Endothelial cell of umbilical vein (primary cell): ENCODE data around the gene FKRP. TPM values are rescaled to one million over a fixed set of nuclear protein-coding genes. Genes with fewer than 3 reads are reported as not detected.

Experiments
- BruUV-seq: library from RNA; stranded (reverse); fragments of 400-500 nt; replicated peaks from 2 replicates; lab custom pipeline; 2021; lab: Mats Ljungman, UMichigan
- CTCF ChIA-PET: fragments of 300-600, 350-600 bp; sonication (Branson Sonifier 250); formaldehyde crosslinking; loops from one replicate; lab custom pipeline; 2021; ENCODE audit warnings: antibody characterized with exemption, inconsistent platforms; lab: Charles Lee
- POLR2A ChIA-PET: fragments of 300-600, 350-600 bp; sonication (Branson Sonifier 250); formaldehyde crosslinking; loops from one replicate; lab custom pipeline; 2021; ENCODE audit warnings: antibody characterized with exemption, inconsistent platforms; lab: Charles Lee
- DNase-seq: peaks from one replicate; pipeline ENCODE4 v3.0.0-alpha.2; 2011; ENCODE audit warnings: low read depth, low spot score
- FAIRE-seq: peaks from 2 replicates; lab custom pipeline; 2011; peaks lifted over from hg19 to GRCh38; lab: Jason Lieb, UNC
- H2AFZ ChIP-seq: 2 replicates; pipeline ENCODE4 v1.6.0; 2012; ENCODE audit warnings: low read depth, low read length, control low read depth, inconsistent platforms
- H3K27ac ChIP-seq: 2 replicates; pipeline ENCODE4 v1.5.1; 2011; ENCODE audit warnings: low read depth, mild to moderate bottlenecking, control low read depth, low read length, moderate library complexity; ENCODE audit not compliant: insufficient read depth
- H3K27me3 ChIP-seq, 2 experiments: 2 replicates each; pipeline versions ENCODE4 v1.6.0 to v1.6.1; 2011; ENCODE audit warnings: low read length in 2 of 2, mixed read lengths in 1 of 2; ENCODE audit not compliant: control insufficient read depth in 2 of 2, insufficient read depth in 2 of 2
- H3K36me3 ChIP-seq, 2 experiments: 2 replicates in 1 of 2; 3 replicates in 1 of 2; pipeline ENCODE4 v1.5.1; 2011; ENCODE audit warnings: low read length in 2 of 2, mild to moderate bottlenecking in 1 of 2, moderate library complexity in 1 of 2; ENCODE audit not compliant: control insufficient read depth in 2 of 2, insufficient read depth in 2 of 2; ENCODE audit errors: extremely low read depth in 1 of 2
- H3K4me1 ChIP-seq: 3 replicates; pipeline ENCODE4 v1.5.1; 2011; ENCODE audit warnings: mild to moderate bottlenecking, low read length; ENCODE audit not compliant: control insufficient read depth, insufficient read depth; ENCODE audit errors: extremely low read depth
- H3K4me2 ChIP-seq: 2 replicates; pipeline ENCODE4 v1.6.1; 2011; ENCODE audit warnings: low read length, control low read depth, mixed read lengths; ENCODE audit not compliant: insufficient read depth
- H3K4me3 ChIP-seq, 3 experiments: fragments of 200-600 bp in 1 of 3; sonication (generic), shearing (Covaris generic) in 1 of 3; replicated peaks in 1 of 3; 2 replicates each; pipeline ENCODE4 v1.5.1; 2011 to 2016; ENCODE audit warnings: control low read depth in 3 of 3, low read length in 3 of 3, mild to moderate bottlenecking in 2 of 3, inconsistent platforms in 1 of 3, low read depth in 1 of 3, moderate library complexity in 1 of 3; ENCODE audit not compliant: insufficient read depth in 1 of 3
- H3K79me2 ChIP-seq: 2 replicates; pipeline ENCODE4 v1.6.0; 2012; ENCODE audit warnings: low read length, inconsistent platforms; ENCODE audit not compliant: control insufficient read depth, insufficient read depth
- H3K9ac ChIP-seq: replicated peaks from 2 replicates; pipeline ENCODE3; 2011; ENCODE audit warnings: low read length, control low read depth; ENCODE audit not compliant: insufficient read depth; ENCODE audit errors: extremely low read depth
- H3K9me1 ChIP-seq: replicated peaks from 3 replicates; pipeline ENCODE4 v1.6.0; 2011; ENCODE audit warnings: mild to moderate bottlenecking, low read length; ENCODE audit not compliant: control insufficient read depth, insufficient read depth; ENCODE audit errors: extremely low read depth
- H3K9me3 ChIP-seq: replicated peaks from 2 replicates; pipeline ENCODE4 v1.5.1; 2012; ENCODE audit warnings: low read length, inconsistent platforms; ENCODE audit not compliant: control insufficient read depth, insufficient read depth
- H4K20me1 ChIP-seq: replicated peaks from 2 replicates; pipeline ENCODE3; 2011; ENCODE audit warnings: mild to moderate bottlenecking, low read length; ENCODE audit not compliant: control insufficient read depth, insufficient read depth; ENCODE audit errors: extremely low read depth
- EZH2 ChIP-seq: IDR thresholded peaks from 2 replicates; pipeline ENCODE4 v1.6.1; 2012; ENCODE audit warnings: borderline replicate concordance, low read depth, mild to moderate bottlenecking, moderate library complexity, low read length, inconsistent platforms; ENCODE audit not compliant: severe bottlenecking
- FOS ChIP-seq: IDR thresholded peaks from 2 replicates; pipeline ENCODE4 v1.6.1; 2011; ENCODE audit warnings: mild to moderate bottlenecking, low read length, moderate library complexity, borderline replicate concordance; ENCODE audit not compliant: insufficient read depth
- GATA2 ChIP-seq: IDR thresholded peaks from 2 replicates; pipeline ENCODE4 v1.7.0; 2011; ENCODE audit warnings: low read depth, mild to moderate bottlenecking, moderate library complexity, mixed read lengths, low read length; ENCODE audit not compliant: insufficient read length, insufficient read depth
- JUN ChIP-seq: IDR thresholded peaks from 2 replicates; pipeline ENCODE4 v1.6.1; 2011; ENCODE audit warnings: borderline replicate concordance, low read depth; ENCODE audit not compliant: insufficient read length, insufficient read depth
- MYC ChIP-seq: IDR thresholded peaks from one replicate; pipeline ENCODE4 v1.6.1; 2011; ENCODE audit warnings: mild to moderate bottlenecking, low read depth, low read length
- POLR2A ChIP-seq: IDR thresholded peaks from 2 replicates; pipeline ENCODE4 v1.6.1; 2012; ENCODE audit warnings: low read depth, mild to moderate bottlenecking, control low read depth, low read length
- POLR2AphosphoS5 ChIP-seq: IDR thresholded peaks from 2 replicates; pipeline ENCODE4 v1.6.1; 2012; ENCODE audit warnings: low read depth, mild to moderate bottlenecking, control low read depth, low read length, moderate library complexity; ENCODE audit not compliant: insufficient read depth
- dilution Hi-C: fragments of 300-500 bp; cut with MboI; formaldehyde crosslinking; loops from one replicate; pipeline ENCODE4 v1.15.0; 2019; ENCODE audit warnings: low sequenced_read_pairs; ENCODE audit not compliant: extremely low pct_ligation_motif_present
- intact Hi-C: fragments of 100-400 bp; cut with micrococcal nuclease; formaldehyde crosslinking; loops from one replicate; pipeline ENCODE4 v1.10.0; 2022
- polyA plus RNA-seq, 4 experiments: library from polyadenylated mRNA; depleted of rRNA in 3 of 4; stranded (reverse) in 3 of 4; unstranded in 1 of 4; fragments of >200 nt; gene quantifications; 2 replicates each; pipeline versions ENCODE4 v1.2.1 to v1.2.3, GENCODE V29; 2011 to 2012; ENCODE audit warnings: missing spikeins in 1 of 4
- total RNA-seq: library from RNA; stranded (reverse); gene quantifications from 2 replicates; pipeline ENCODE4 v1.2.3, GENCODE V29; 2021
- TF ChIP-seq, protein P1 (sequence below), 2 donors: IDR thresholded peaks; 1 replicate in 1 of 2; 2 replicates in 1 of 2; pipeline ENCODE4 v1.5.1; 2011; ENCODE audit warnings: low read length in 2 of 2, mild to moderate bottlenecking in 2 of 2, moderate library complexity in 2 of 2, control low read depth in 1 of 2, inconsistent platforms in 1 of 2, low read depth in 1 of 2; ENCODE audit not compliant: insufficient read depth in 1 of 2; ENCODE audit errors: extremely low read depth in 1 of 2
- TF ChIP-seq, protein P2 (sequence below): IDR thresholded peaks from 2 replicates; pipeline ENCODE4 v1.6.1; 2011; ENCODE audit not compliant: insufficient read depth, insufficient read length

FKRP gene
- total and polyA plus RNA-seq, 2 donors (not counting 3 experiments of a cell fraction or from before 2014, with no cell fraction given): 31.5 to 32.8 TPM

DNA sequence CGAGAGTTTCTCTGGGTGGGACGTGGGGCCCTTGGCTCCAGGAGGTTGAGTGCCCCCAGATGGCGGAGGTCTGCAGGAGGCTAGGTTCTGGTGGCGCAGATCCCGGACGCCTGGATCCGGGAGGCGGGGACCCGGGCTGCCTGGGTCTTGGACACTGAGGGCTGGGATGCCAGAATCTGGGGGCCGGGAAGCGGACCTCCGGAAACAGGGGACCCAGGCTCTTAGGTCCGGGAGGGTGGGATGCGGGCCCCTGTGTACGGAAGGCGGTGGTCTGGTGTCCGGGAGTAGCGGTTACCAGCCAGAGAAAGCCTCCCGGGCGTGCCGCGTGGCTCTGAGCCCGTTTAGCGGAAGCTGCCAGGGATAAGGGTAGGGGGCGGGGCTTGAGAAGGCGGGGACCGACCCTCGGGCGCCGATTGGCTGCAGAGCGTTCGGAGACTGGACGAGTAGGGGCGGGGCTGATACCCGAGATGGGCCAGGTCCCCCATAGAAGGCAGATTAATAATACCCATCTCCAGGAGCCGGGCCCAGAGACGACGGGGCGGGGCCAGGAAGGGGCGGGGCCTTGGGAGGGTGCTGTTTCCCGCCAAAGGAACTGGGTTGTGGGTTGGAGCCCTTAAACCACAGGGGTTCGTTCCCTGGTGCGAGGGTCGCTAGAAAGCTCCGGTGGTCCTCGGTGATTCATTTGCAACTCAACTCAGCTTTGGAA lies 42.6 kb downstream of the FKRP start, which contains the start of gene SLC1A5:
Gene SLC1A5 (minus strand): TSS at position 333 of the 706 bp plus-strand sequence. CDS start 629 bp downstream, outside the sequence.
- peaks cover 49% of the 10 kb centered on the region for H3K79me2 ChIP-seq
- peak; percentile 92 for FAIRE-seq

DNA sequence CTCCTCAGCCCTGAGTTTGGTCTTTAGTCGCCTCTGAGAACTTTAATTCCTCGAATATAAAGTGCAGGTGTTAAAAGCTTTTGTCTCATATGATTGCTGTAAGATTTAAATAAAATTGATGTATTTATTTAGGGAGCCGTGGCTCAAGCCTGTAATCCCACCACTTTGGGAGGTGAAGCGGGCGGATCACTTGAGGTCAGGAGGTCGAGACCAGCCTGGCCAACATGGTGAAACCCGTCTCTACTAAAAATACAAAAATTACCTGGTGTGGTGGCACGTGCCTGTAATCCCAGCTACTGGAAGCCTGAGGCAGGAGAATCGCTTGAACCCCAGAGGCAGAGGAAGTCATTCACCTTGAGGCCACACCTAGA lies 43.1 kb downstream of the FKRP start:
- CTCF ChIA-PET: interaction anchor here (0.8 to 6.7 kb wide), 6 partner anchors 11 to 52 kb away, joined by 3 to 63 read pairs (median 4); no protein-coding TSS in a partner anchor
- H3K9ac ChIP-seq: no peak overlapping the region
- POLR2A ChIA-PET: interaction anchor here (0.6 to 2.5 kb wide), 11 partner anchors 7 to 187 kb away, joined by 3 to 24 read pairs (median 4); partner anchors contain the start of genes AP2S1 and DACT3
- BruUV-seq: no TSS peak
- H3K4me3 ChIP-seq: no peak overlapping the region
- H2AFZ ChIP-seq: peak overlapping the region; percentile 23
- H3K79me2 ChIP-seq: peaks cover 44% of the 10 kb centered on the region
- H3K4me1 ChIP-seq: peaks cover 28% of the 10 kb centered on the region
- no peak for FAIRE-seq
- TF ChIP-seq FOS: no peak
- TF ChIP-seq EZH2: no peak
- TF ChIP-seq, protein P1, sequence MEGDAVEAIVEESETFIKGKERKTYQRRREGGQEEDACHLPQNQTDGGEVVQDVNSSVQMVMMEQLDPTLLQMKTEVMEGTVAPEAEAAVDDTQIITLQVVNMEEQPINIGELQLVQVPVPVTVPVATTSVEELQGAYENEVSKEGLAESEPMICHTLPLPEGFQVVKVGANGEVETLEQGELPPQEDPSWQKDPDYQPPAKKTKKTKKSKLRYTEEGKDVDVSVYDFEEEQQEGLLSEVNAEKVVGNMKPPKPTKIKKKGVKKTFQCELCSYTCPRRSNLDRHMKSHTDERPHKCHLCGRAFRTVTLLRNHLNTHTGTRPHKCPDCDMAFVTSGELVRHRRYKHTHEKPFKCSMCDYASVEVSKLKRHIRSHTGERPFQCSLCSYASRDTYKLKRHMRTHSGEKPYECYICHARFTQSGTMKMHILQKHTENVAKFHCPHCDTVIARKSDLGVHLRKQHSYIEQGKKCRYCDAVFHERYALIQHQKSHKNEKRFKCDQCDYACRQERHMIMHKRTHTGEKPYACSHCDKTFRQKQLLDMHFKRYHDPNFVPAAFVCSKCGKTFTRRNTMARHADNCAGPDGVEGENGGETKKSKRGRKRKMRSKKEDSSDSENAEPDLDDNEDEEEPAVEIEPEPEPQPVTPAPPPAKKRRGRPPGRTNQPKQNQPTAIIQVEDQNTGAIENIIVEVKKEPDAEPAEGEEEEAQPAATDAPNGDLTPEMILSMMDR (IDR thresholded peaks at IDR 0.05; ENCODE audit: extremely low read depth in 1 of 2, insufficient read depth in 1 of 2, low read depth in 1 of 2, low read length in 2 of 2): no peak
- TF ChIP-seq, protein P2, sequence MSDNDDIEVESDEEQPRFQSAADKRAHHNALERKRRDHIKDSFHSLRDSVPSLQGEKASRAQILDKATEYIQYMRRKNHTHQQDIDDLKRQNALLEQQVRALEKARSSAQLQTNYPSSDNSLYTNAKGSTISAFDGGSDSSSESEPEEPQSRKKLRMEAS: no peak
- no peak for TF ChIP-seq MYC
- no peak for TF ChIP-seq GATA2
- TF ChIP-seq JUN: no peak
- no peak for TF ChIP-seq POLR2AphosphoS5
- H3K4me2 ChIP-seq: no peak overlapping the region
- intact Hi-C loops (loop anchor here (1.0 to 5.0 kb wide), 2 partner anchors 61 to 468 kb away; partner anchors contain the start of genes AP2S1 and CCDC9), dilution Hi-C loops (no loop called here)
- H3K9me1 ChIP-seq: no peaks in the 10 kb centered on the region
- no peaks in the 10 kb centered on the region for H3K27me3 ChIP-seq
- no peak for DNase-seq
- no peaks in the 10 kb centered on the region for H3K9me3 ChIP-seq
- H3K27ac ChIP-seq: no peak overlapping the region
- no peaks in the 10 kb centered on the region for H3K36me3 ChIP-seq
- no peaks in the 10 kb centered on the region for H4K20me1 ChIP-seq

More for the DNA sequence above, 42.6 kb downstream of the FKRP start, which contains the start of gene SLC1A5:
- Histone ChIP-seq H3K4me3 (peak within 1 kb of the TSS; percentile 60 to 99 (median 89)), H3K4me1 (peaks cover 33% of the 10 kb centered on the region), H3K9me3 (no peaks in the 10 kb centered on the region), H3K9ac (peak within 1 kb of the TSS; percentile 94), H3K4me2 (peak within 1 kb of the TSS; percentile 79), H3K36me3 (no peaks in the 10 kb centered on the region), H3K9me1 (no peaks in the 10 kb centered on the region), H4K20me1 (no peaks in the 10 kb centered on the region), H2AFZ (peak within 1 kb of the TSS; percentile 23), H3K27me3 (no peaks in the 10 kb centered on the region), H3K27ac (peak within 1 kb of the TSS; percentile 98)
- ChIA-PET POLR2A (interaction anchor here (0.6 to 2.5 kb wide), 13 partner anchors 8 to 188 kb away, joined by 3 to 24 read pairs (median 4); partner anchors contain the start of genes AP2S1 and DACT3), CTCF (interaction anchor here (0.8 to 6.7 kb wide), 7 partner anchors 11 to 52 kb away, joined by 3 to 63 read pairs (median 3); no protein-coding TSS in a partner anchor)
- dilution Hi-C loops: no loop called here
- DNase-seq: peak; percentile 96
- intact Hi-C loops: loop anchor here (1.0 to 5.0 kb wide), 2 partner anchors 62 to 469 kb away; partner anchors contain the start of genes AP2S1 and CCDC9
- TF ChIP-seq, protein P2: peak; percentile 31
- peak; percentile 100 for TF ChIP-seq POLR2AphosphoS5
- TF ChIP-seq JUN: no peak
- TF ChIP-seq FOS: no peak
- TF ChIP-seq POLR2A: peak; percentile 100
- TF ChIP-seq EZH2: no peak
- TF ChIP-seq MYC: peak; percentile 82
- TF ChIP-seq GATA2: no peak
- BruUV-seq: no TSS peak
